ENCODE data around the gene VILL. TPM values are rescaled to one million over a fixed set of nuclear protein-coding genes. Genes with fewer than 3 reads are reported as not detected.

Gene VILL
- total RNA-seq, 1 donor from 2014 or later, result 3.2 TPM

DNA sequence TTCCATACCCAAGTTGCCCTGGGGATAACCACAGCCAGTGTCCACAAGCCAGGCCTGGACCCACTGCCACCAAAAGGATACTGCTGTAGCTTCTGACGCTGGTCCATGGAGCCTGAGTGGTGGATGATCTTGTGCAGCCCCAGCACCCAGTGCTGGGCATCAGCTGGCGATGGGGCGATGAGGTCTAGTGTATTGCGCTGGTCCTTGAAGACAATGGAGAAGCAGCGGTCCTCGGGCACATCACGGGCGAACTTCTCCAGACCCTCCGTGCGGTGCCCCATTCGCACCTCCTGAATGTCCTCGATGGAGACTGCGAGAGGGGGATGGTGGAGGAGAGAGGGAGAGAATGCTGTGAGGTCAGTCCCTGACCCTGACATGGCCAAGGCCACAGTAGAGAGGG is 25.8 kb downstream of the VILL start:
- TF ChIP-seq, protein P1, sequence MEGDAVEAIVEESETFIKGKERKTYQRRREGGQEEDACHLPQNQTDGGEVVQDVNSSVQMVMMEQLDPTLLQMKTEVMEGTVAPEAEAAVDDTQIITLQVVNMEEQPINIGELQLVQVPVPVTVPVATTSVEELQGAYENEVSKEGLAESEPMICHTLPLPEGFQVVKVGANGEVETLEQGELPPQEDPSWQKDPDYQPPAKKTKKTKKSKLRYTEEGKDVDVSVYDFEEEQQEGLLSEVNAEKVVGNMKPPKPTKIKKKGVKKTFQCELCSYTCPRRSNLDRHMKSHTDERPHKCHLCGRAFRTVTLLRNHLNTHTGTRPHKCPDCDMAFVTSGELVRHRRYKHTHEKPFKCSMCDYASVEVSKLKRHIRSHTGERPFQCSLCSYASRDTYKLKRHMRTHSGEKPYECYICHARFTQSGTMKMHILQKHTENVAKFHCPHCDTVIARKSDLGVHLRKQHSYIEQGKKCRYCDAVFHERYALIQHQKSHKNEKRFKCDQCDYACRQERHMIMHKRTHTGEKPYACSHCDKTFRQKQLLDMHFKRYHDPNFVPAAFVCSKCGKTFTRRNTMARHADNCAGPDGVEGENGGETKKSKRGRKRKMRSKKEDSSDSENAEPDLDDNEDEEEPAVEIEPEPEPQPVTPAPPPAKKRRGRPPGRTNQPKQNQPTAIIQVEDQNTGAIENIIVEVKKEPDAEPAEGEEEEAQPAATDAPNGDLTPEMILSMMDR (IDR thresholded peaks at IDR 0.05; ENCODE audit: partially characterized antibody, unreplicated experiment), result no peak
- H3K36me3 Mint-ChIP-seq (ENCODE audit: unreplicated experiment), result peaks cover 25% of the 10 kb centered on the region
- H3K27me3 Mint-ChIP-seq (ENCODE audit: unreplicated experiment), result no peaks in the 10 kb centered on the region
- H3K4me1 Mint-ChIP-seq (ENCODE audit: low read depth, unreplicated experiment), result no peaks in the 10 kb centered on the region
- no peak for DNase-seq
- peaks cover 3% of the 10 kb centered on the region for H3K9me3 Mint-ChIP-seq (ENCODE audit: unreplicated experiment)
- H3K27ac Mint-ChIP-seq (ENCODE audit: unreplicated experiment), result no peak overlapping the region
- no peak overlapping the region for H3K4me3 Mint-ChIP-seq (ENCODE audit: unreplicated experiment)

DNA sequence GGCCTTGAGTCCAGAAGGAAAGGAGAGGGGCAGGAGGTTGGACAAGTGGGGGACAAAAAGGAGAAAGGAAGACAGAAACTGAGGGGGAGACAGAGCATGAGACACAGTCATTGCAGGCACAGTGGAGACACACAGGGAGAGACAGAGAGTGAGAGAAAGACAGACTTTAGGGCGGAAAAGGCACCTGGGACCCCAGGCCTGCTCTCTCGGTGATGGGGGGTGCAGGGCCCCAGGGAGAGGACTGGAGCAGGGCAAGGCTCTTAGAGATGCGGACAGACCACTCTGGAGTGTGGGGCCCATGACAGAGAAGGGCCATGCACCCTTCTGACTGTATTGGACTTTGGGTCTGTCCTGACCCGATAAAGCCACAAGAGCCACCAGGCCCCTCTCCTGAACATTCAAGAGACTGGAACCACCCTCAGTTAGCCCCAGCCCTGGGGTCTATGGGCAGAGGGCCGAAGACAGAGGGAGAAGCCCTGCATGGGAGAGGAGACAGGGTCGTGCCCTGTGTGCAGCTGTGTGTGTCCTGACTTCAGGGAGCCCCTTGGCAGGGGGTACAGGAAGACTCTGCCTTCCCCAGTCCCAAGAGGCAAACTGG is 26.4 kb downstream of the VILL start:
- TF ChIP-seq, protein P1 (IDR thresholded peaks at IDR 0.05; ENCODE audit: partially characterized antibody, unreplicated experiment), result no peak
- Mint-ChIP-seq H3K36me3 (ENCODE audit: unreplicated experiment) (peaks cover 25% of the 10 kb centered on the region), H3K9me3 (ENCODE audit: unreplicated experiment) (peaks cover 3% of the 10 kb centered on the region), H3K27ac (ENCODE audit: unreplicated experiment) (no peak overlapping the region), H3K27me3 (ENCODE audit: unreplicated experiment) (no peaks in the 10 kb centered on the region), H3K4me1 (ENCODE audit: low read depth, unreplicated experiment) (peaks cover 4% of the 10 kb centered on the region), H3K4me3 (ENCODE audit: unreplicated experiment) (no peak overlapping the region)
- DNase-seq, result no peak

DNA sequence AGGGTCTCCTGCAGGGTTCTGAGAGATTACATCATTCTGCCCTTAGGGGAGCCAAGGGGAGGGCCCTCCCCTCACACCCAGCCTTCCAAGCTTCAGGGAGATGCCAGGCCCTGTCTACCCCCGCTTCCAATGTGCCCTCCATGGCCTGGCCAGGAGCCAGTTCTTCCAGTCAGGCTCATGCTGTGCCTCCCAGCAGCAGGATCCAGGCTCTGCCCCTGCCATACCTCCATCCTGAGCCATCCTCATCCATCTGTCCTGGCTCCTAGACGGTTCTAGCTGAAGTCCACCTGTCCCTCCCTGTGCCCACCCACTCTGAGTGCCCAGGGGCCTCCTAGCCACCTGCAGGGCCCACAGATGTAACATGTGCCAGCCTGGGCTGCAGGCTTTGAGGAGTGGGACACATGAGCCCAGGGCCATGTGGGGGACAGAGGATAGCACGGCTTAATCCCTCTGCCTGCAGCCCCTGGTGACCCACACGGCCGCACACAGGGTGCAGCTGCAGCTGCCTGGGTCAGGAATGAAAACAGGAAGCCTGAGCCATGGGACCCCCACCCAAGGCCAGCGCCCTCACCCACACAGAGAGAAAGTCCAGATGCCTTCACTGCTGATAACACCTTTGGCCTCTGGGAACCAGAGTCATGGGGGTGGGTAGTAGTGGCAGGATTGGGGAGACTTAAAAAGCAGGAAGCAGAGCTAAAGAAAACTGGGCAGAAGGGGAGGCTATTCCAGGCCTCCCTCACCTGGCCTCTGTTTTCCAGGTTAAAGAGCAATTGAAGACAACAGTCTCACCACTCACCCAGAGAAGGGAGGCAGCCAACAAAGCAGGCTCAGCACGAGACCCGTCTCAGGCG is 27.1 kb downstream of the VILL start:
- H3K36me3 Mint-ChIP-seq (ENCODE audit: unreplicated experiment), result peaks cover 25% of the 10 kb centered on the region
- no peaks in the 10 kb centered on the region for H3K27me3 Mint-ChIP-seq (ENCODE audit: unreplicated experiment)
- no peak overlapping the region for H3K4me3 Mint-ChIP-seq (ENCODE audit: unreplicated experiment)
- H3K27ac Mint-ChIP-seq (ENCODE audit: unreplicated experiment), result no peak overlapping the region
- no peak for DNase-seq
- peaks cover 4% of the 10 kb centered on the region for H3K4me1 Mint-ChIP-seq (ENCODE audit: low read depth, unreplicated experiment)
- peaks cover 3% of the 10 kb centered on the region for H3K9me3 Mint-ChIP-seq (ENCODE audit: unreplicated experiment)
- TF ChIP-seq, protein P1 (IDR thresholded peaks at IDR 0.05; ENCODE audit: partially characterized antibody, unreplicated experiment), result no peak

DNA sequence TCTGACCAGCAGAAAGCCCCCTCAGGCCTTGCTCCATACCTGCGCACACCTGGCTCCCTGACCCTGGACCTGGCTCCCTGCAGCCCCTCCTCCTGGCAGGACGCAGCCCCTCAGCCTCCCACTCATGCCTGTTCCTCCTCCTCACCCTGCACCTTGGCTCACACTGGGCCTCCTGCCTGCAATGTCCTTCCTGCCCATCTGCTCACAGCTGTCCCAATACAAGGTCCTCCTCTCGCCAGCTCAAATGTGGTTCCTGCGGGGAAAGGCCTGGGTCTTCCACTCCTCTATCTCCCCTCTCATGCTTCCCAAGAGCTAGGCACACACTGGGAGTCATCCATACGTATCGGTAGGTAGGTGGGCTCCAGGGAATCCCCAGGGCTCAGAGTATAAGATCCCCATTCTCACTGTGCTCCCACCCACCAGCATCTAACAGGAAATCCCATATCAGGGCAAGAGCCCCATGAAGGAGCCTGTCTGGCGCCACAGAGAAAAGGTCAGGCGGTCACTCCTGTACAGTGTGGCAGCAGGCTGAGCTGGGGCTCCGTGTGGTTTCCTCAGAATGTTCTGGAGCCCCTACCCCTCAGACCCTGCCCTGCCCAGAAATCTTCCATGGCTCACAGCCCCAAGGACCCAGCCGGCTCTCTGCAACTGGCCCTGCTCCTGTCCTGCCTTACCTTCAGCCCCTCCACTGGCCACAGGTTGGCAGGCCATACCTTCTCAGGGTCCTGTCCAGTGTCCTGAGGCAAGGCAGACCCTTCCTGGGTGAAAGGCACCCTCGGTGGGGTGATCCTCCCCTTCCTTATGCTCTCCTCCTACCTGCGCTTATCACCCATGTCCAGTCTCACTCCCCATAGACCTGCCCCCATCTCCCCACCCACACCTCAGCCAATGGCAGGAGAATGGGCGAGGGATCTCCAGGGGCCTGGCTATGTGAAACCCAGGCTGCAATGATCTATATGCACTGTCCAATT is 28.0 kb downstream of the VILL start:
- no peak for DNase-seq
- TF ChIP-seq, protein P1 (IDR thresholded peaks at IDR 0.05; ENCODE audit: partially characterized antibody, unreplicated experiment), result no peak
- Mint-ChIP-seq H3K27me3 (ENCODE audit: unreplicated experiment) (peaks cover under 1% of the 10 kb centered on the region), H3K27ac (ENCODE audit: unreplicated experiment) (no peak overlapping the region), H3K36me3 (ENCODE audit: unreplicated experiment) (peaks cover 25% of the 10 kb centered on the region), H3K9me3 (ENCODE audit: unreplicated experiment) (peaks cover 5% of the 10 kb centered on the region), H3K4me1 (ENCODE audit: low read depth, unreplicated experiment) (peaks cover 5% of the 10 kb centered on the region), H3K4me3 (ENCODE audit: unreplicated experiment) (no peak overlapping the region)

All from glutamatergic neuron (in vitro differentiated cells).